Neural cell (in vitro differentiated cells): ENCODE results near the gene CHI3L1.

Experiments used
- EP300 ChIP-seq: fragments of 450-650 bp; conservative IDR thresholded peaks from 2 replicates; pipeline ENCODE4 v1.6.1; 2014; ENCODE audit warnings: antibody characterized with exemption, mild to moderate bottlenecking, moderate library complexity; ENCODE audit not compliant: poor library complexity, severe bottlenecking
- EZH2 ChIP-seq: fragments of 200-600, 300-800 bp; shearing (Covaris generic), sonication (generic); IDR thresholded peaks from 2 replicates; pipeline ENCODE4 v1.6.1; 2014; ENCODE audit warnings: antibody characterized with exemption, low read length, borderline replicate concordance, mild to moderate bottlenecking; ENCODE audit not compliant: insufficient read depth, poor library complexity, severe bottlenecking
- MXI1 ChIP-seq: fragments of 450-650 bp; conservative IDR thresholded peaks from 2 replicates; pipeline ENCODE4 v1.6.1; 2014; ENCODE audit warnings: antibody characterized with exemption, mild to moderate bottlenecking; ENCODE audit not compliant: poor library complexity, severe bottlenecking
- POLR2AphosphoS5 ChIP-seq: IDR thresholded peaks from 2 replicates; pipeline ENCODE4 v1.6.1; 2012
- SMC3 ChIP-seq: fragments of 450-650 bp; conservative IDR thresholded peaks from 2 replicates; pipeline ENCODE4 v1.6.1; 2014; ENCODE audit warnings: antibody characterized with exemption, mild to moderate bottlenecking, moderate library complexity; ENCODE audit not compliant: poor library complexity
- TAF1 ChIP-seq: IDR thresholded peaks from 2 replicates; pipeline ENCODE4 v1.6.1; 2012; ENCODE audit warnings: low read depth
- TF ChIP-seq, protein P1 (sequence below): fragments of 450-650 bp; IDR thresholded peaks from 2 replicates; pipeline ENCODE4 v1.5.1; 2014; ENCODE audit warnings: antibody characterized with exemption, mild to moderate bottlenecking, moderate library complexity; ENCODE audit not compliant: poor library complexity, severe bottlenecking

DNA sequence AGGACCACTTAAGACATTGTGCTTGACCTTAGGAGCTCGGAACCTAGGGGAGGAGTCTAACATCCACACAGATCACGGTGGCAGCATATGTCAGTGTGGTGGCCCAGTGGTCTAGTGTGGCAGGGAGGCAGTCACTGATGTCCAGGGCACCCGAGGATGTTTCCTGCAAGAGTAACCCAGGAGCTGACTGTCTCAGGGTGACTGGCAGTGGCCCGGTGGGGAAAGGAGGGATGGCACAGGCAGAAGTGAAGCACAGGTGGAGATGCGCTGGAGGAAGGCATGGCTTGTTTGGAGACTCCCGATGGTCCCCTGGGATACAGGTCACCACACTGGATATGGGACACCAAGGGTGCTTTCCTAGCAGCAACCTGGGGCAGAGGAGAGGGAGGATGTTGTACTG lies 26.6 kb upstream of the CHI3L1 start:
- TF ChIP-seq EP300, result no peak
- TF ChIP-seq POLR2AphosphoS5, result no peak
- TF ChIP-seq, protein P1, sequence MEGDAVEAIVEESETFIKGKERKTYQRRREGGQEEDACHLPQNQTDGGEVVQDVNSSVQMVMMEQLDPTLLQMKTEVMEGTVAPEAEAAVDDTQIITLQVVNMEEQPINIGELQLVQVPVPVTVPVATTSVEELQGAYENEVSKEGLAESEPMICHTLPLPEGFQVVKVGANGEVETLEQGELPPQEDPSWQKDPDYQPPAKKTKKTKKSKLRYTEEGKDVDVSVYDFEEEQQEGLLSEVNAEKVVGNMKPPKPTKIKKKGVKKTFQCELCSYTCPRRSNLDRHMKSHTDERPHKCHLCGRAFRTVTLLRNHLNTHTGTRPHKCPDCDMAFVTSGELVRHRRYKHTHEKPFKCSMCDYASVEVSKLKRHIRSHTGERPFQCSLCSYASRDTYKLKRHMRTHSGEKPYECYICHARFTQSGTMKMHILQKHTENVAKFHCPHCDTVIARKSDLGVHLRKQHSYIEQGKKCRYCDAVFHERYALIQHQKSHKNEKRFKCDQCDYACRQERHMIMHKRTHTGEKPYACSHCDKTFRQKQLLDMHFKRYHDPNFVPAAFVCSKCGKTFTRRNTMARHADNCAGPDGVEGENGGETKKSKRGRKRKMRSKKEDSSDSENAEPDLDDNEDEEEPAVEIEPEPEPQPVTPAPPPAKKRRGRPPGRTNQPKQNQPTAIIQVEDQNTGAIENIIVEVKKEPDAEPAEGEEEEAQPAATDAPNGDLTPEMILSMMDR, result no peak
- no peak for TF ChIP-seq EZH2
- TF ChIP-seq TAF1, result no peak
- no peak for TF ChIP-seq SMC3
- no peak for TF ChIP-seq MXI1
